Measurements from ENCODE around the gene ZBTB7C.

ZBTB7C gene

DNA sequence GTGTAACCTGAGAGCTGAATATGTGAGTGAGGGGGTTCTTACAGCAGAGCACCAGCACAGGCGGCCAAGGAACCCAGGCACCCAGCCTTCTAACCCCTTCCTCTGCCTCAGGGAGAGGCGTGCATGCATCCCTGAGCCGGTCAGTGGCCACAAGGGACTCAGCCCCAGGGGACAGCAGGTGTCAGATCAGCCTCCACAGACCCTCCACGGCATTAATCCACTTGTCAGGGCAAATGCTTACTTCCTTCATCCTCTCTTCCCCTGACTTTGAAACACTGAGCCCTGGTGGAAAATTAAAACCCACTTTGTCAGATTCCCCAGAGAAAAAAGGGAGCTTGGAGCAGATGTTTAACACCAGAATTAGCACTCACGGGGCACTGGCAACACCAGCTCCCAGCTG lies 418.2 kb downstream of the ZBTB7C start:
- no peak for FAIRE-seq
- DNase-seq (ENCODE audit: insufficient read length, low spot score) = no peak

DNA sequence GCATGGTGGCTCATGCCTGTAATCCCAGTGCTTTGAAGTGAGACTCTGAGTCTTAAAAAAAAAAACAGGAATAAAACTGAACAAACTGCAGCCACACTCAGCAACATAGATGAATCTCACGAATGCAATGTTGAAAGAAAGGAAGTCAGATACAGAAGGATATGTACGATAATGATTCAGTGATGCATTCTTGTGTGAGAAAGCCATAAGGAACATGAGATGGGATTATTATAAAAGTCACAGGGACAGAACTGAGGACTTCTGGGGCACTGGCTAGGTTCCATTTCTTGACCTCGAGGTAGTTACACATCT lies 421.8 kb downstream of the ZBTB7C start:
- FAIRE-seq (no peak), DNase-seq (ENCODE audit: insufficient read length, low spot score) (no peak)

DNA sequence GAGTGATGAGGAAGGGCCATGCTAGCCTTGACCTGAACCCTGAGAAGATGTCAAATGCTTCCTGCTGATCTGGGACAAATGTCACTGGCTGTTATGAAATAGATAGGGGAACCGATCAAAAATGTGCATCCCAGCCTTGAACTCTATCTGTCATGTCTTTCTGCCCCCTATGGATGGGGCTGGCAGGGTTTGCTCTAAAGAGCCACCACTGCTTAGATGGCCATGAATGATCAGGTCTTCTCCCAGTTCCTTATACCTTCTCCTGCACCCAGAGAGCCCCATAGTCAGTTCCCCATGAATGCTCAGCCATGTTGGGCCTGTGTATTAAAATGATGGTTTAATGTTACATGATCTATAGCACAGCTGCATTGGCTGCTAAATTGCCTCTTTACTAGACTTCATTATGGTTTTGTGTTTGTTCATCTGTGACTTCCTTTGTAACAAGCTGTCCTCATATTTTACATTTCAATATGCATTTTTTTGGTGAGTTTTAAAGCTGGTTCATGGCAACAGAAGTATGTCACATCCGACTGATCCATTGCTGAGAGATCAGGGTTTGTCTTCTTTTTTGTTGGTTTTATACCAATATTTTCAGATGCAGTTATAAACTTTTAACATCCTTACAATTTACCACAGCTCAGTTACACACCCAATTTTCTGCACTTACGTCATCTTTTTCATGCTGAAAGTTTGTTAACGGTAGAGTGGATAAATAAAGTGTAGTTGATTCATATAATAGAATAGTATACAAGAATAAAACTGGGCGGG lies 422.4 kb downstream of the ZBTB7C start:
- FAIRE-seq (no peak), DNase-seq (ENCODE audit: insufficient read length, low spot score) (no peak)

DNA sequence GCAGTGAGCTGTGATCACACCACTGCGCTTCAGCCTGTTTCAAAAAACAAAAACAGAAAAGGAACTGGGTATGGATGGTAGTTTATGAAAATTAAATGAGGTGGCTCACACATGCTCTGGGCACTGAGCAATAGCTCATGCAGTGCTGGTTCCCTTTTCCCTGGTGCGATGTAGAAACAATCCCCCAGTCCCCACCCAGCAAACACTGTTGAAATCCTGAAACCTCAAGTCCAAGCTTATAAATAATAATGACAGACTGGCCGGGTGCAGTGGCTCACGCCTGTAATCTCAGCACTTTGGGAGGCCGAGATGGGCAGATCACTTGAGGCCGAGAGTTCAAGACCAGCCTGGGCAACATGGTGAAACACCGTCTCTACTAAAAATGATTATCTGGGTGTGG lies 423.3 kb downstream of the ZBTB7C start:
- DNase-seq (ENCODE audit: insufficient read length, low spot score) (no peak), FAIRE-seq (no peak)

DNA sequence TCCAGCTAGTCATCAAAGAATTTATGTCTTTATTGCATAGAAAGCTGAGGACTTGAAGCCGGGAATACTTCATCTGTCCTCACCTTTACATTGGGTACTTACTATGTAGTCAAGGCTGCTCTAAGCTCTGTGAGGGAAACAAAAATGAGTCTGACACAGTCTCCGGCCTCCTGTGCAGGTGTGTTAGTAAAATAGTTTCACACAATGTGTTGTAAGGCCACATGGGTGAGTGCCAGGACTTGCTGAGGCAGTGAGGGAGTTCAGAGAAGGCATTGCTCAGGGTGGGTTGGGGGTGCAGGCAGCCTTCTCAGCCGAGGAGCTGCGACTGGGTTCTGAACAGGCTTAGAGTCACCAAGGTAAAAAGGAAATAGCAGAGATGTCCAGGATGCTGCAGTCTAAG lies 424.2 kb downstream of the ZBTB7C start:
- DNase-seq (ENCODE audit: insufficient read length, low spot score) (no peak), FAIRE-seq (no peak)

DNA sequence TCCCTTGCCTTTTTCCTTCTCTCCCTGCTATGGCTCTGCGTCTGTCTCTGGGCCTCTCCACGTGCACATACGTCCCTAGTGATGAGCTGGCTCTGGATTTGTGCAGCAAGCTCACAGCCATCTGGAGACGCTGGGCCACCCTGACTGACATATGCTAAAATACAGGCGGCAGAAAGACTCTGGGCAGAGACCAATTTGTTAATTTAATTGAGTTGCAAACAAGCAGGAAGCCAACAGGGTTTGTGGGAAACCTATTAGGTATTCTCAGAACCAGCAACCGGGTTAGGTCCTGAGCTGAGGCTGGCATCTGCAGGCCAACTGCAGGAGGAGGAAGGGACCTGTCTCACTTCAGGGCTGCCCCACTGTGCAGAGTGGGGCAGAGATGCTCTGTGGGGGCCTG lies 425.2 kb downstream of the ZBTB7C start:
- DNase-seq (ENCODE audit: insufficient read length, low spot score) (no peak), FAIRE-seq (no peak)

DNA sequence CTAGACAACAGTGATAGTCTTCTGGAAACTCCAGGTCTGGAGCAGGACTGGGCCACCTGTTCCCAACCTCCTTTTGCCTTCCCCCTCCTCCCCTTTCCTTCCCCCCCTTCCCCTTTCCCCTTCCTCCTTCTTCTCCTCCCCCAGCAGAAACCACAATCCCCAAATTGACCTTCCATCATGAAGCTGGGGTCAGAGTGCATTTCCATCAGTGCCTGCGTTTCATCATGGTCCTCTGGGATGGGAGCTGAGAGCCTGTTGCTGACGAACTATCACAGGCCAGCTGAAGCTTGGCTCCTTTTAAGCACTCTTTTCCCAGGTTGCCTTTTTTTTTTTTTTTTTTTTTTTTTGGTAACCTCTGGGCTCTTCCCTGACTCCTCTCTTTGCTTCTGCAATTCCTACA lies 426.1 kb downstream of the ZBTB7C start:
- FAIRE-seq (no peak), DNase-seq (ENCODE audit: insufficient read length, low spot score) (no peak)

DNA sequence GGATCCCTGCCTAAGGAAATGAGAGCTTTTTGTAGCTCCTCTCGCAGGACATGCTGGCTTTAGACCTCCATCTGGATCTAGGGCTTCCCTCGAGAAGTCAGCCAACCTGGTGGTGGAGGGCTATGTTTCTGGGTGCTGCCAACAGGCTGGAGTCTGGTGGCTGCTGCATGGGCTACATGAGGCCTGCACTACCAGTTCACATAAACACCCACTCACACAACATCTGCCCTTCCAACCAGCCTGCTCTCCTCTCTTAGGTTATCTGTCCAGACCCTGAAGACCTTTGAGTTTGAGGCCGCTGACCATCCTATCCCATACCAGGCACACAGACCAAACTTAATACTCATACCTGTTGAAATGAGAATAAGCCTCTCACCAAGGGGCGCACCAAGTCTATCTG lies 427.4 kb downstream of the ZBTB7C start:
- FAIRE-seq = no peak
- no peak for DNase-seq (ENCODE audit: insufficient read length, low spot score)

DNA sequence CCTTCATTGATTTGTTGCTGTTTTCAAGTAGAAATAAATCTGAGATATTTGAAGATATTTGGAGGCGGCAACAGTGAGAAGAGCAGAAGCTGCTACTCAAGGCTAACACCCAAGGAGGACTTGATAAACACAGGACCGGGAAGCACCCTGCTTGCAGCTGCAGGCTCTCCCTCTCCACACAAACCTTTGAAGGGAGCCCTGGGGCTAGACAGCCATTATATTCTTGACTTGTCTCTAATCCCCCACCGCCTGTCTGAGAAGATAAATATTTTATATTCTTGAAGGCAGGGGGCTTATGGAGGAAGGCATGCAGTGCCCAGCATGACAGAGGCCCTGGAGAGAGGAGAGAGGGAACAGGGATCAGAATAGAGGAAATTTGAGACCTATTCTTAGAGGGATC lies 427.9 kb downstream of the ZBTB7C start:
- FAIRE-seq (no peak), DNase-seq (ENCODE audit: insufficient read length, low spot score) (no peak)

DNA sequence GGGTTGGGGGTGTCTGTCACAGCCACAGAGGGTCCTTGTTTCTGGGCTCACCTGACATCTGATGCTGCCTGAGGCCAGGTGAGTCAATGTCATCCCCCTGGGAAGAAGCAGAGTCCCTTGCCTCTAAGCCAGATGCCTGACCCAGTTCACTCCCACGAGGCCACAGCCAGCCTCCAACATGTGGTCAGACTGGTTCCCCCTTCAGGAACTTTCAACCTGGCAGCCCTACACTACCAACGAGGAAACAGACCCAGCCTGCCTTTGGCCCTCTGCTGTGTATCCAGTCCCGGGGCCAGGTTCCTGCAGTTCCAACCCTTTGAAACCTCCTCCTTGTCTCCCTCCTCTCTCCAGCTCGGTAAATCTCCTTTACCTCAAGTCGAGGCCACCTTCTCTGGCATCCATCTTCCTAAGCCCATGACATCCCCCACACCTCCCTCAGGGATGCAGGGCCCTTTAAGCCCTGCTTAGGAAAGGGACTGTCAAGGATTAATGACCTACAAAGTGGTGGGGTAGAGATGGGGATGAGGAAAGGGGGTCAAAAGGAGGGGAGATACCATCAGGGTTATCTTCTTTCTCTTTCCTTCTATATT lies 429.5 kb downstream of the ZBTB7C start:
- FAIRE-seq = no peak
- DNase-seq (ENCODE audit: insufficient read length, low spot score) = no peak

DNA sequence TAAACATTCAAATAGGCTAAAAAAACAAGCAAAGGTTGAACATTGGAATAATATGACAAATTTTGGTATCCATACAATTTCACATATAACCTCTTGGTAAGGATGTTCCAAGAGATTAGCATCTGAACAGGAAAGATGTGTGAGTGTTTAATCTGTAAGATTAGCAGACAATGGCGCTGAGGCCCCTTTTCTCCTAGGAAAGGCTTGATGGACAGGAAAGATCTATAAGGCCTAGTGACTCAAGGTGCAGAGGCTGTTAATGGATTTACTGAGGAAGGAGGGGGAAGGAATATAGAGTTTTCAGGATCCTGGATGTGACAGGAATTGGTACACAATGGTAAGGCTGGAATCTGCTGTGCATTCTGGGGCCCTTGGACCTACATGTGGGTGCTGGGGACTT lies 430.6 kb downstream of the ZBTB7C start:
- FAIRE-seq = no peak
- no peak for DNase-seq (ENCODE audit: insufficient read length, low spot score)

DNA sequence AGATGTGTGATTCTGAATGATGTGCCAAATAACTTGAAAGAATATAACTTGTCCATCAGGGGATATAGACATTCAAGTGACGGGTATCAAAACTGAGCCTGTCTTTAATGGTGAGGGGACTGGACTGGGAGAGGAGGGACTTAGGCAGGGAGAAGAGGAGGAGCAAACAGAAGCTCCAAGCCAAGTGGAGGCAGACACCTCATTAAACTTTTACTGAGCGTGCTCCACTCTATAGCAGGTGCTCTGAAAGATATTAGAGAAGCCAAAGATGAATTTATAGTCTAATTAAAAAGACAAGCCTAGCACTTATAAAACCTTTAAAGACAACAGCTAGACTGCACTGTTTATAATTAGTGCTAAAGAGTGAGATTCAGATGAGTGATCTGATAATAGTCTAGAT lies 431.0 kb downstream of the ZBTB7C start:
- DNase-seq (ENCODE audit: insufficient read length, low spot score) = no peak
- FAIRE-seq = no peak
